ENCODE results near the gene NR5A1.

The NR5A1 gene

DNA sequence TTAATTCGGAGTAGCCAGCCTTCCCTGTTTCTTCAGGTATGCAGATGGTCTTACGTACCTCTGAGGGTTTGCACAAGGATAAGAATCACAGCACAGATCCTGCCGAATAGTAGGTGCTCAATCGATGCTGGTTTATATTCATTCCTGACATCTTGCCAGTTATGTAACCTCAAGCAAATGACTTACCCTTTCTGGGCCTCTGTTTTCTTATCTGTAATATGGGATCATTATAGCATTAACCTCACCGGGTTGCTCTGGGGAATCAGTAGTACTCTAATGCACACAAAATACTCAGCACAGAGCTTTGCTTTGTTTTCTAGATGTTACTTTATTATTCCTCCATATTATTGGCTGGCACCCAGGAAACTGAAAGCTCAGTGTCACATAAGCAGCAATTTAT lies 7.7 kb upstream of the NR5A1 start:
- H3K4me1 ChIP-seq (ENCODE audit: low read length) = peaks cover 11% of the 10 kb centered on the region
- H3K27me3 ChIP-seq (replicated peaks; ENCODE audit: insufficient read depth, low read length) = no peaks in the 10 kb centered on the region
- no peaks in the 10 kb centered on the region for H4K20me1 ChIP-seq (ENCODE audit: insufficient read depth, low read length)
- no peak overlapping the region for H3K4me3 ChIP-seq (ENCODE audit: low read length)
- TF ChIP-seq EZH2 (optimal IDR thresholded peaks at IDR 0.05; ENCODE audit: low read depth, low read length) (no peak), EZH2phosphoT487 (IDR thresholded peaks at IDR 0.05; ENCODE audit: low read length) (no peak)
- TF ChIP-seq, protein P1, sequence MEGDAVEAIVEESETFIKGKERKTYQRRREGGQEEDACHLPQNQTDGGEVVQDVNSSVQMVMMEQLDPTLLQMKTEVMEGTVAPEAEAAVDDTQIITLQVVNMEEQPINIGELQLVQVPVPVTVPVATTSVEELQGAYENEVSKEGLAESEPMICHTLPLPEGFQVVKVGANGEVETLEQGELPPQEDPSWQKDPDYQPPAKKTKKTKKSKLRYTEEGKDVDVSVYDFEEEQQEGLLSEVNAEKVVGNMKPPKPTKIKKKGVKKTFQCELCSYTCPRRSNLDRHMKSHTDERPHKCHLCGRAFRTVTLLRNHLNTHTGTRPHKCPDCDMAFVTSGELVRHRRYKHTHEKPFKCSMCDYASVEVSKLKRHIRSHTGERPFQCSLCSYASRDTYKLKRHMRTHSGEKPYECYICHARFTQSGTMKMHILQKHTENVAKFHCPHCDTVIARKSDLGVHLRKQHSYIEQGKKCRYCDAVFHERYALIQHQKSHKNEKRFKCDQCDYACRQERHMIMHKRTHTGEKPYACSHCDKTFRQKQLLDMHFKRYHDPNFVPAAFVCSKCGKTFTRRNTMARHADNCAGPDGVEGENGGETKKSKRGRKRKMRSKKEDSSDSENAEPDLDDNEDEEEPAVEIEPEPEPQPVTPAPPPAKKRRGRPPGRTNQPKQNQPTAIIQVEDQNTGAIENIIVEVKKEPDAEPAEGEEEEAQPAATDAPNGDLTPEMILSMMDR (IDR thresholded peaks at IDR 0.05; ENCODE audit: low read length) = no peak
- H3K9me3 ChIP-seq (replicated peaks; ENCODE audit: insufficient read depth, low read length) = no peaks in the 10 kb centered on the region
- no peaks in the 10 kb centered on the region for H3F3A ChIP-seq (ENCODE audit: insufficient read depth, low read length)
- no peaks in the 10 kb centered on the region for H3K9me2 ChIP-seq (replicated peaks; ENCODE audit: insufficient read depth, low read length)
- no peak overlapping the region for H3K4me2 ChIP-seq (ENCODE audit: low read depth, low read length)
- H3K9ac ChIP-seq (ENCODE audit: low read length) = no peak overlapping the region
- H2AFZ ChIP-seq (ENCODE audit: low read length) = no peak overlapping the region
- DNase-seq = no peak
- no peaks in the 10 kb centered on the region for H3K79me2 ChIP-seq (ENCODE audit: low read length)
- H3K36me3 ChIP-seq (replicated peaks; ENCODE audit: insufficient read depth, low read length) = no peaks in the 10 kb centered on the region
- H3K27ac ChIP-seq (ENCODE audit: low read length) = no peak overlapping the region

DNA sequence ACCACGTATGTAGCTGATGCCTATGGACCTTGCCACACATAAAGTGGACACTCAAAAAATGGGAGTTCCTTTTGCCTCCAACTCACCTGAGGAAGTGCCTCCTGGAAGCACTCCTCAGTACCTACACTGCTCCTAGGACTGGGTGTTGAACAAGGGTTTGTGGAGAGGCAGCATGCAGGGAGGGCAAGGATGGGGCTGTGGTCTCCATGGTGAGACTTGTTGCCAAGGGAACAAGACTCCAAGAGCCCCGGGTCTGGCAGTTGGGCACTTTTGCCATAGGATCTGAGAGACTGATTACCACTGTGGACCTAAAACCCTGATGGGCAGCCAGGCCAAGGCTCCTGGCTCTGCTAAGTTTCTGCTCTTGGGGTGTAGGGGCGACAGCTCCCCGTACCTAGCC lies 6.9 kb upstream of the NR5A1 start:
- Histone ChIP-seq H3K79me2 (ENCODE audit: low read length) (no peaks in the 10 kb centered on the region), H3K9ac (ENCODE audit: low read length) (no peak overlapping the region), H3K27ac (ENCODE audit: low read length) (no peak overlapping the region), H3F3A (ENCODE audit: insufficient read depth, low read length) (no peaks in the 10 kb centered on the region), H3K4me1 (ENCODE audit: low read length) (peaks cover 11% of the 10 kb centered on the region), H3K4me3 (ENCODE audit: low read length) (no peak overlapping the region), H2AFZ (ENCODE audit: low read length) (no peak overlapping the region), H3K9me3 (replicated peaks; ENCODE audit: insufficient read depth, low read length) (no peaks in the 10 kb centered on the region), H3K9me2 (replicated peaks; ENCODE audit: insufficient read depth, low read length) (no peaks in the 10 kb centered on the region), H4K20me1 (ENCODE audit: insufficient read depth, low read length) (no peaks in the 10 kb centered on the region), H3K4me2 (ENCODE audit: low read depth, low read length) (no peak overlapping the region), H3K27me3 (replicated peaks; ENCODE audit: insufficient read depth, low read length) (no peaks in the 10 kb centered on the region), H3K36me3 (replicated peaks; ENCODE audit: insufficient read depth, low read length) (no peaks in the 10 kb centered on the region)
- no peak for DNase-seq
- no peak for TF ChIP-seq EZH2phosphoT487 (IDR thresholded peaks at IDR 0.05; ENCODE audit: low read length)
- TF ChIP-seq EZH2 (optimal IDR thresholded peaks at IDR 0.05; ENCODE audit: low read depth, low read length) = no peak
- TF ChIP-seq, protein P1 (IDR thresholded peaks at IDR 0.05; ENCODE audit: low read length) = no peak

DNA sequence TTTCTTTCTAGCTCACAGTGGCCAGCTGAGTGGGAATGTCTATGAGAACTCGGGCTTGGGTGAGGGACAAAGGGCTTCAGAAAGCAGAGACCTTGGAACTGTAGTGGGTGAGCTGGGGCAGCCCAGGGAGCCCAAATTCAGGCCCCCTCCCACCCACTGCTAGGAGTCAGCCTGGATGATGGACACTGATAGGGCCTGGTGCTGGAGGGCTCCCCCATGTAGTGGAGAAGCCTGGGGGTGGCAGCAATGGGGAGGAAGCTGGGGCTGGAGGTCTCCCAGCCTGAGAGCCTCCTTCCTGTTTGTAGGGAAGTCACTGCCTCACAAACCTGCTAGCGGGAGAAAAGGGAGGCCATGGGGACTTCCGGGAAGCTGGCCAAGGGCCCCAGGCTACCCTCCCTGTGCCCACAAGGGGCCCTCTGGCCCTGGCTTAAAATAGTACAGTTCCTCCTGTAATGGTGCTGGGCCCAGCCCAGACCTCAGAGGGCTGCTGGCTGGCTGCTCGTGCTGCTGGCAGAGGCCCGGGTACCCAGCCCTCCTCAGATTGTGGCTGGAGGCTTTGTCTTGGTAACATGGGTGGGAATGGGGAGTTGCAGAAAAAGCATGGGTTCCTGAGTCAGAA lies 6.3 kb upstream of the NR5A1 start:
- Histone ChIP-seq H3K4me2 (ENCODE audit: low read depth, low read length) (no peak overlapping the region), H3K9me2 (replicated peaks; ENCODE audit: insufficient read depth, low read length) (no peaks in the 10 kb centered on the region), H3K4me1 (ENCODE audit: low read length) (peaks cover 11% of the 10 kb centered on the region), H3K9me3 (replicated peaks; ENCODE audit: insufficient read depth, low read length) (no peaks in the 10 kb centered on the region), H2AFZ (ENCODE audit: low read length) (no peak overlapping the region), H3F3A (ENCODE audit: insufficient read depth, low read length) (no peaks in the 10 kb centered on the region), H4K20me1 (ENCODE audit: insufficient read depth, low read length) (no peaks in the 10 kb centered on the region), H3K79me2 (ENCODE audit: low read length) (no peaks in the 10 kb centered on the region), H3K4me3 (ENCODE audit: low read length) (no peak overlapping the region), H3K9ac (ENCODE audit: low read length) (no peak overlapping the region), H3K27me3 (replicated peaks; ENCODE audit: insufficient read depth, low read length) (no peaks in the 10 kb centered on the region), H3K27ac (ENCODE audit: low read length) (no peak overlapping the region), H3K36me3 (replicated peaks; ENCODE audit: insufficient read depth, low read length) (no peaks in the 10 kb centered on the region)
- DNase-seq = no peak
- TF ChIP-seq EZH2phosphoT487 (IDR thresholded peaks at IDR 0.05; ENCODE audit: low read length) = no peak
- TF ChIP-seq EZH2 (optimal IDR thresholded peaks at IDR 0.05; ENCODE audit: low read depth, low read length) = no peak
- TF ChIP-seq, protein P1 (IDR thresholded peaks at IDR 0.05; ENCODE audit: low read length) = no peak
